ENCODE measurements around the gene CD300LD. TPM values are rescaled to one million over a fixed set of nuclear protein-coding genes. Genes with fewer than 3 reads are reported as not detected.

The CD300LD gene
- polyA plus RNA-seq, 2 of the 4 experiments (the other 2 are of a cell fraction), result not detected

- no peak overlapping the region for H3K27ac ChIP-seq
- no peak overlapping the region for H3K4me3 ChIP-seq
- CTCF ChIA-PET, result interaction anchor here (0.6 to 5.3 kb wide), 34 partner anchors 9 to 312 kb away, joined by 3 to 59 read pairs (median 4); partner anchors contain the start of genes BTBD17, CD300H and GPR142
- 0 out of 3 replicates have a peak, but pooled peaks cover 6% of the 10 kb centered on the region for H3K9me3 ChIP-seq
- H3K4me2 ChIP-seq, result no peak overlapping the region
- FAIRE-seq, result no peak
- ATAC-seq, result peak in 1 of 2 experiments; percentile 50; a peak in 3 of 6 replicates
- WGBS (ENCODE audit: missing lambda C conversion rate), result 37% methylated on average over 10 of the region's 10 CpGs
- POLR2A ChIA-PET, result no interaction called here
- no peaks in the 10 kb centered on the region for H3K4me1 ChIP-seq
- DNase-seq (ENCODE audit: low read depth in 1 of 2, low spot score in 1 of 2), result no peak
- TF ChIP-seq POLR2AphosphoS2 (conservative IDR thresholded peaks at IDR 0.05; ENCODE audit: low read length) (no peak), NFE2L2 (conservative IDR thresholded peaks at IDR 0.05; ENCODE audit: low read length) (no peak), BCL3 (IDR thresholded peaks at IDR 0.05) (no peak), RNF2 (IDR thresholded peaks at IDR 0.05; ENCODE audit: borderline replicate concordance, low read depth) (no peak), ZC3H11A (IDR thresholded peaks at IDR 0.05) (no peak), FOSL2 (IDR thresholded peaks at IDR 0.05) (no peak), FOSL2 (CRISPR knock-in tag; IDR thresholded peaks at IDR 0.05) (no peak), FOSB (CRISPR knock-in tag; IDR thresholded peaks at IDR 0.05) (no peak), ZNF302 (CRISPR knock-in tag; IDR thresholded peaks at IDR 0.05) (no peak), CHD4 (IDR thresholded peaks at IDR 0.05; ENCODE audit: borderline replicate concordance) (no peak)
- TF ChIP-seq, protein P1, sequence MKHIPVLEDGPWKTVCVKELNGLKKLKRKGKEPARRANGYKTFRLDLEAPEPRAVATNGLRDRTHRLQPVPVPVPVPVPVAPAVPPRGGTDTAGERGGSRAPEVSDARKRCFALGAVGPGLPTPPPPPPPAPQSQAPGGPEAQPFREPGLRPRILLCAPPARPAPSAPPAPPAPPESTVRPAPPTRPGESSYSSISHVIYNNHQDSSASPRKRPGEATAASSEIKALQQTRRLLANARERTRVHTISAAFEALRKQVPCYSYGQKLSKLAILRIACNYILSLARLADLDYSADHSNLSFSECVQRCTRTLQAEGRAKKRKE (CRISPR knock-in tag; IDR thresholded peaks at IDR 0.05; ENCODE audit: low read depth), result no peak
Observed at GRCh38 chr17:74532115-74532514, 60.0 kb downstream of the CD300LD start.

DNA sequence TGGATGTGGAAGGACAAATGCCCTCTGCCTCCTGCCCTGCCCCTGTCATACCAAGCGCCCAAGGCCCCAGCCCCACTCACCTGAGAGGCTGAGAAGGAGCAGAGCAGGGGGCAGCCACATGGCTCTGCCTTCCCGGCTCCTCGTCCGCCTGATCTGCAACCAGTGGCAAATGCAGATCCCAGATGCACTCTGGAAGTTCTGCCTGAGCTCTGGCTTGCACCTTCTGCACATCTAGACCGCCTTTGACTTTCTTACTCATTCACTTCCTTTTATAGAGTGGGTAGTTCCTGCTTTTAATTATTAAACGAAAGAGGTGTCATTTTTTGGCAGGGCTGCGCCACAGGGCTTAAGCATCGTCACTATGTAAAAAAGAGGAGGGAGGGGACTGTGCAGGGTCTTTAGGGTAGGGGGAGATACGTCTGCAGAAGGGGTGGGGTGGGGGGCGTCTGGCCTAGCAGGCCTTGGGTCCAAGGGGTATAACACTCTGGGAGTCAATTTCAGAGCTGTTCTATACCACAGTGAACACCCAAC lies 60.8 kb downstream of the CD300LD start, which contains the start of gene CD300LB:
TSS of gene CD300LB (minus strand) at position 245 of the 531 bp plus-strand sequence. CDS start at position 120, 125 bp downstream.
- CTCF ChIA-PET, result interaction anchor here (1.2 to 5.3 kb wide), 14 partner anchors 10 to 180 kb away, joined by 3 to 59 read pairs (median 6); partner anchors contain the start of genes BTBD17, CD300H and GPR142
- Histone ChIP-seq H3K4me2 (no peak within 1 kb of the TSS), H3K4me1 (no peaks in the 10 kb centered on the region), H3K27ac (no peak within 1 kb of the TSS), H3K4me3 (no peak within 1 kb of the TSS), H3K9me3 (0 out of 3 replicates have a peak, but pooled peaks cover 6% of the 10 kb centered on the region)
- DNase-seq (ENCODE audit: low read depth in 1 of 2, low spot score in 1 of 2), result no peak
- FAIRE-seq, result no peak
- WGBS (ENCODE audit: missing lambda C conversion rate), result 35% methylated on average over 10 of the region's 10 CpGs
- POLR2A ChIA-PET, result no interaction called here
- no peak for TF ChIP-seq EP300 (IDR thresholded peaks at IDR 0.05)
- no peak for TF ChIP-seq SREBF2 (IDR thresholded peaks at IDR 0.05)
- TF ChIP-seq RCOR1 (IDR thresholded peaks at IDR 0.05; ENCODE audit: low read depth, low read length), result no peak
- TF ChIP-seq, protein P2, sequence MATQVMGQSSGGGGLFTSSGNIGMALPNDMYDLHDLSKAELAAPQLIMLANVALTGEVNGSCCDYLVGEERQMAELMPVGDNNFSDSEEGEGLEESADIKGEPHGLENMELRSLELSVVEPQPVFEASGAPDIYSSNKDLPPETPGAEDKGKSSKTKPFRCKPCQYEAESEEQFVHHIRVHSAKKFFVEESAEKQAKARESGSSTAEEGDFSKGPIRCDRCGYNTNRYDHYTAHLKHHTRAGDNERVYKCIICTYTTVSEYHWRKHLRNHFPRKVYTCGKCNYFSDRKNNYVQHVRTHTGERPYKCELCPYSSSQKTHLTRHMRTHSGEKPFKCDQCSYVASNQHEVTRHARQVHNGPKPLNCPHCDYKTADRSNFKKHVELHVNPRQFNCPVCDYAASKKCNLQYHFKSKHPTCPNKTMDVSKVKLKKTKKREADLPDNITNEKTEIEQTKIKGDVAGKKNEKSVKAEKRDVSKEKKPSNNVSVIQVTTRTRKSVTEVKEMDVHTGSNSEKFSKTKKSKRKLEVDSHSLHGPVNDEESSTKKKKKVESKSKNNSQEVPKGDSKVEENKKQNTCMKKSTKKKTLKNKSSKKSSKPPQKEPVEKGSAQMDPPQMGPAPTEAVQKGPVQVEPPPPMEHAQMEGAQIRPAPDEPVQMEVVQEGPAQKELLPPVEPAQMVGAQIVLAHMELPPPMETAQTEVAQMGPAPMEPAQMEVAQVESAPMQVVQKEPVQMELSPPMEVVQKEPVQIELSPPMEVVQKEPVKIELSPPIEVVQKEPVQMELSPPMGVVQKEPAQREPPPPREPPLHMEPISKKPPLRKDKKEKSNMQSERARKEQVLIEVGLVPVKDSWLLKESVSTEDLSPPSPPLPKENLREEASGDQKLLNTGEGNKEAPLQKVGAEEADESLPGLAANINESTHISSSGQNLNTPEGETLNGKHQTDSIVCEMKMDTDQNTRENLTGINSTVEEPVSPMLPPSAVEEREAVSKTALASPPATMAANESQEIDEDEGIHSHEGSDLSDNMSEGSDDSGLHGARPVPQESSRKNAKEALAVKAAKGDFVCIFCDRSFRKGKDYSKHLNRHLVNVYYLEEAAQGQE (IDR thresholded peaks at IDR 0.05), result no peak
- no peak for TF ChIP-seq POLR2A (IDR thresholded peaks at IDR 0.05; ENCODE audit: low read length)
- ATAC-seq, result no peak

DNA sequence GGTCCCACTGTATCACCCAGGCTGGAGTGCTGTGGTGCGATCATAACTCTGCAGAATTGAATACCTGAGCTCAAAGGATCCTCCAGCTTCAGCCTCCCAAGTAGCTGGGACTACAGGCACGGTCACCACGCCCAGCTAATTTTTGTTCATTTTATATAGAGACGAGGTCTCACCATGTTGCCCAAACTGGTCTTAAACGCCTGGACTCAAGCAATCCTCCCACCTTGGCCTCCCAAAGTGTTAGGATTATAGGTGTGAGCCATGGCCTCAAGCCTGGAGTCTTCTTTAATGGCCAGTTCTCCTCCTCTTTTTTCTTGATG lies 61.3 kb downstream of the CD300LD start:
- Histone ChIP-seq H3K4me3 (no peak overlapping the region), H3K4me2 (no peak overlapping the region), H3K4me1 (no peaks in the 10 kb centered on the region), H3K9me3 (0 out of 3 replicates have a peak, but pooled peaks cover 6% of the 10 kb centered on the region), H3K27ac (no peak overlapping the region)
- CTCF ChIA-PET, result interaction anchor here (0.8 to 5.3 kb wide), 13 partner anchors 10 to 232 kb away, joined by 3 to 59 read pairs (median 4); partner anchors contain the start of genes BTBD17 and GPR142
- no peak for DNase-seq (ENCODE audit: low read depth in 1 of 2, low spot score in 1 of 2)
- no peak for ATAC-seq
- WGBS (ENCODE audit: missing lambda C conversion rate), result 26% methylated on average over 5 of the region's 5 CpGs
- no peak for FAIRE-seq
- TF ChIP-seq USF2 (IDR thresholded peaks at IDR 0.05) (no peak), PHF8 (IDR thresholded peaks at IDR 0.05; ENCODE audit: borderline replicate concordance, low read depth) (no peak), HEYL (CRISPR knock-in tag; IDR thresholded peaks at IDR 0.05) (no peak), CBX8 (IDR thresholded peaks at IDR 0.05) (no peak), EP300 (IDR thresholded peaks at IDR 0.05) (no peak), TP53 (CRISPR knock-in tag; IDR thresholded peaks at IDR 0.05) (no peak)
- POLR2A ChIA-PET, result no interaction called here

Measured in A549 (cell line).